HG03378 (cell line): ENCODE results near the gene OSBPL6.
"Not testable (repeated sequence)": the region's sequence is repeated elsewhere in the genome, so short reads cannot be mapped to it uniquely, and the experiment has no call there.

ENCODE experiments used
- ATAC-seq: cut with Tn5 transposase; IDR thresholded peaks from one replicate; pipeline ENCODE4 v1.9.1; 2021; ENCODE audit warnings: mild to moderate bottlenecking, moderate library complexity; ENCODE audit not compliant: unreplicated experiment

Gene OSBPL6

DNA sequence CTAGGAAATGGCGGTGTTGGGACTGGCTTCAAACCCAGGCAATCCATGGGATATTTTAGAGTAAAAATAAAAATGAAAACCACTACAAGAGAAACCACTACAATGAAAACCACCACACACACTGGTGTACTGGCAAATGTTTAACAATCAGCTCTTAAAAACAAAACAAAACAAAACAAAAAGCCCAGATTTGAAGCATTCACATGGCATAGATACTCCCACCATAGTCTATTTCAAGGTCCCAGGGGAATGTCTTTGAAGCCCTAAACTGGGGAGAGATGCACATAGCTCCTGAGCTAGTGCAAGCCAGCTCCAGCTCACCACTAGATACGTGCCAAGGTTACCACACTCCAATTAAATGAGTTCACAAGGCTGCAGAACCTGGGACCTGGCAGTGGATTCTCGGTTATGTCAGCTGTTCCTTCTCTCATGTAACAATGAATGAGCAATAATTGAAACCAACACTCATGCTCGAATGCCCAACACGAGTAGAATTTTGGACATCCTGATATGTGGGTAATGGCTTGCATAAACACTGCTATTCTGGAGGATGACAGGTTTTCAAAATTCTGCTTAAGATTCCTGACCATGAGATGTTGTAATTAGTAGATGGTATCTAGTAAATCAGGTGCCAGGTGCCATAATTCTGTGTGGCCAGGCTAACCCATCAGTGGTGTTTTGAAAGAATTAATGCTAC is 102.2 kb downstream of the OSBPL6 start:
- no peak for ATAC-seq

DNA sequence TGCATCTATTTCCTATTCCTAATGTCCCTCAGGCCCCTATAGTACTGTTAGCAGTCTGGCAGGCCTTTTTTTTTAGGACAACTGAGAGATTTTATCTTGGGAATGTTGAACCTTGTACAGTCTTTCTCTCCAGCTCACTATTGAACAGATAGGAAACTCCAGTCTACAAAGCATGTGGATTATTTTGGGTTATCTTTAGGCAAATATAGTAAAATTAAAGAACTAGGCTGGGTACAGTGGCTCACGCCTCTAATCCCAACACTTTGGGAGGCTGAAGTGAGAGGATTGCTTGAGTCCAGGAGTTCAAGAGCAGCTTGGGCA is 102.7 kb downstream of the OSBPL6 start:
- ATAC-seq = no peak

DNA sequence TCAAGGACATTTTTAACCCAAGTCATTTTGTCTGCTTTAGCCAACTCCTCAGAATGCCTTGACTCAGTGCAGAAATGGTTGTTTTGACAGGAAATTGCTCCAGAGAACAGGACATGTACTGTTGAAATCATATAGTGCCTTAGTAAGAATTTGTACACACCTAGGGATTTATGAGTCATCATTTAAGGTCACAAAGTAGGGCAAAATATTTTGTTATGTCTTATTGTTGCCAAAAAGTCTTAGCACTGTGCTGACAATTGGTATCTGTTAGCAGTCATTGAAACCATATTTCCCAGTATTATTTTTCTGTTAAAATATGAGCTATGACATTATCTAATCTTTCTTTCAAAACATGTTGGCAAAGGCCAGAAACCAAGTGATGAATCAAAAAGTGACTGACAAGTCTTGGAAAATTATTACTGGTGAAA is 104.5 kb downstream of the OSBPL6 start:
- no peak for ATAC-seq

DNA sequence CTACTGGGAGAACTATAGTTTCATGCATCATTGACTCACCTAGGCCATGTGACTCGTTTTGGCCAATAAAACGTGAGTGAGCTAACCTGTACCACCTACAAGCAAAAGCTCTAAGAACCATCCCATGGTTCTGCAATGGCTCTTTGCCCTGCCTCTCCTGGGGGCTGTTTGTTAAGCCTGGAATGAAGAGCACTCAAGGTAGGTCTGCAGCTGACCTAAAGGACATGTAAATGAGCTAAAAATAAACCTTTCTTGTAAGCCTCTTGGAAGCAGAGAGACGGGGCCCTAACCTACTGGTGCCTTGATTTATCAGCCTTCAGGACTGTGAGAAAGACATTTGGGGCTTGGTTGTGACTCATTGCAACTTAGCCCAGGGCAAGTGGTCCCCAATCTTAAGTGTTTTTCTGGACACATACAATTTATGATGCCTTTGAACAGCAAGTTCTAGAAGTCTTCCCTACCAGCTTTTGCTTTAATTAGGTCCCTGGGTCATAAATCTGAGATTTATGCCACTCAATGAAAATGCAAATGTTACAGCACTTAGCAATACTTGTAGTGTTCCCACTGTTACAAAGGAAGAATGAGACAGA is 107.4 kb downstream of the OSBPL6 start:
- no peak for ATAC-seq

DNA sequence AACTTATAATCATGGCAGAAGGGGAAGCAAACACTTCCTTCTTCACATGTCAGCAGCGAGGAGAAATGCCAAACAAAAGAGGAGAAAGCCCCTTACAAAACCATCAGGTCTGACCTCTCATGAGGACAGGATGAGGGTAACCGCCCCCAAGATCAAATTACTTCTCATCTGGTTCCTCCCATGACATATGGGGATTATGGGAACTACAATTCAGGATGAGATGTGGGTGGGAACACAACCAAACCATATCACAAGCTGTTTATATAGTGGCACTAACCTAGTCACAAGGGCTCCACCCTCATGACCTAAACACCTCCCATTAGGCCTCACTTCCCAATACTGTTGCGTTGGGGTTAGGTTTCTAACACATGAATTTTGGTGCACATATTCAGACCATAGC is 110.0 kb downstream of the OSBPL6 start:
- no peak for ATAC-seq

DNA sequence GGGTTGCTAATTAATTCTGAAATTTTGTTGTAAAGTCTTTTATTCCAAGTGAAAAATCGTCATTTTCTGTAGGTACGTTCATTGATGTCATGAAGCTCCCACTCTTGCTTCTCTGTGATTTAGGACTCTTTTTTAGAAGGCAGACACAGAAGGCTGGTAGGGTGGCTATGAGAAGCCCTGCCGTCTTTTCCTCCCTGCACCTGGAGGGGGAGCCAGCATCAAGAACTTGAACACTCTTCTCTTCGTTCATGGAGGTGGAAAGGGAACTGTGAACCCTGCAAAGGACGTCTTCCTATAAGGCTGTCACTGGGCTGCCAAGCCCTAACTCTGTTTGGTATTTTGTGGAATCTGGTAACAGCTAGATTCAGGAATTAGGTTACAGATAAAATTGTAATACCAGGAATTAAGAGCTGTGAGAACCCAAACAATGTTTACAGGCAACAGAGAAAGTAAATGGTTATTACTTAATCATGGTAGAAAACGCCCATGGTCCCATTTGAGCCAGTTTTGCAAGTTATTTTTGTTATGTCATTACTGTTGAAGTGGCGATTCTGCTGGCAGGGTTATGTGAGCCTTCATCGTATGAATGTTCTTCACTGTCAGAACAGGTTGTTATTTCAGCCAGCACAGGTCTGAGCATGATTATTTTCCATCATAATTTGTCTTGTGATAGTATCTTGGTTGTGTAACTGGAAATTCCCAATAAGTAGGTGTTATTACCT is 112.2 kb downstream of the OSBPL6 start:
- ATAC-seq = peak; percentile 75

DNA sequence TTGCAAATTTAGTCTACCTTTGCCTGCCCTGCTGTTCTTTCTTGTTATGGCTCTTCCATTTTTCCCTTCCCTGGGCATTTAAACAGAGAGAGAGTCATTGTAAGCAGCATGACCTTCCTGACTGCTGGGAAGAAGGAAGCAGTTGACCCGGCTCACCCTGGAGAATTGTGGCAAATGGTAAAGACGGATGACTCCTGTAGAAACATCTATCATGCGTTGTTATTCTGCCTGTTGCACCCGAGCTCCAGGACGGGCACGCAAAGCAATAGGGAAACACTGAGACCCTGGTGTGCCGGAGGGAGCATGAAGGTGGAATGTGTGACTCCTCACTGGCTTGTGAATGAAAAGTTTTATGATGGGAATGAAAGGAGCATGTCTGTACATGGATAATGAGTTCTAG is 113.3 kb downstream of the OSBPL6 start:
- ATAC-seq = no peak

DNA sequence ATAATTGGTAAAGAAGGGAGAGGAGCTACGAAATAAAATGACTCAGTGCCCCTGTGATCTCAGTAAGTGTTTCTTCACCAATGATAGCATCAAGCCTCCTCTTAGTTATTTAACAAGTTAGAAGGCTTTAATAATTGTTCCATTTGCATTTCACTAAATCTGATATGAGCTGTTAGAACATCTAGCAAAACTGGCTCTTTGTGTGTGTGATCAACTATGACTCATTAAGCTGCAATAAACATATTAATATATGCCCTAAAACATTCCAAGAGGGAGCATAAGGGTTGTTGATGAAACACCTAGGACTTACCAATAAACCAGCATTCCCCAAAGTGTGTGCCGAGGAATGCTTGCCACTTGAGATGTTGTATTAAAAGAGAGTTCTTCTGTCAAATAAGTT is 115.2 kb downstream of the OSBPL6 start:
- no peak for ATAC-seq

DNA sequence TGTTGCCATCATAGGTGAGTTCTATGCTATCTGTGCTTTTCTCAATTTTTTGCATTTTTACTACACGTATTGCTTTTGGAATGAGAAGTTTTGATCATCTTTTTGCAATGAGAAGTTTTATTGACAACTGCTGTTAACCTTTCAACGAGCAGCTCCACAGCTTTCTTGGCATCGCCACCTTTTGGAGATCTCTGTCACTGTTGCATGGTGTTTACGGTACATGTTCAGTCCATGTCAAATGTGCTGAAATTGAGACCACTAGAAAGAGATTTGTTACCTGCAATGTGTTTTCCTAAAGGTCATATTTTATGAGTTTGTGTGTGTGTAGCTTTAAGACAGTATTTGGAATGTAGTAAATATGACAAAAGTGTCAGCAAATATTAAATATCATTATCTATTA is 120.8 kb downstream of the OSBPL6 start:
- no peak for ATAC-seq

DNA sequence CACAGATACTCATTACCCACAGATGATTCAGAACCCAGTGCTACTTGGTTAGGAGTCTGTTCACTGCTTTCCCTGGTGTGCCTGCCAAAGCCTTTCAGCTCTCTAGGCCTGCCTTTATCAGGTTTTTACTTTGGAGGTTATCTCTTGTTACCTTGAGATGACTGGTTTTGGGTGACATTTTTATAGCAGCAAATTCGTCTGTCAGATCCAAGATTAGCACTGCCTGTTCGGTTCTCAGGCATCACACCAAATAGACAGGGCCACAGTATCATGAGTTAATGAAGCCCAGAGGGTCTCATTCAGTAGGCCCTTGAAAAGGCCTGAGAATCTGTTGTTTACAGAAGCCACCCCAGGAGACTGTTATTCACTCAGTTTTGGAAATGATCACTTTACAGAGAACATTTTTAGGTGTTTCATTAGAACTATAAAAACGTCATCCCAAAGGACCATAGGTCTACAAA is 121.2 kb downstream of the OSBPL6 start:
- no peak for ATAC-seq

DNA sequence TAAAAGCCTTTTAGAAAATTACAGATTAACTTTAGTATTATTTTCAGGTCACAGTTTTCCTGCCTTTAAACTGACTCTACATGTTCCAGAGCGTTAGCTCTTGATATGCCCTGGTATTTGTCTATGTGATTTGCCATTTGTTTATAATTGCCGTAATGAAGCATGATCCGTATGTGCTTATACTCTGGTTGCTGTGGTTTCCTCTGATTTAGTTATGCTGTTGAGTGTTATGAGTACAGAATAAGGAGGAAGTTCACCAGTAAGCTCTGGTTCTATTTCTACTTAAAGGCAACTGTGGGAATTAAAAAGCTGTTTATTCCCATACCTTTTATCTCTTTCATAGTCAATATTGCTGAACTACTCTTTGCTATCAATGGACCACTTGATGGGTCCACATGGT is 123.5 kb downstream of the OSBPL6 start:
- ATAC-seq = no peak

DNA sequence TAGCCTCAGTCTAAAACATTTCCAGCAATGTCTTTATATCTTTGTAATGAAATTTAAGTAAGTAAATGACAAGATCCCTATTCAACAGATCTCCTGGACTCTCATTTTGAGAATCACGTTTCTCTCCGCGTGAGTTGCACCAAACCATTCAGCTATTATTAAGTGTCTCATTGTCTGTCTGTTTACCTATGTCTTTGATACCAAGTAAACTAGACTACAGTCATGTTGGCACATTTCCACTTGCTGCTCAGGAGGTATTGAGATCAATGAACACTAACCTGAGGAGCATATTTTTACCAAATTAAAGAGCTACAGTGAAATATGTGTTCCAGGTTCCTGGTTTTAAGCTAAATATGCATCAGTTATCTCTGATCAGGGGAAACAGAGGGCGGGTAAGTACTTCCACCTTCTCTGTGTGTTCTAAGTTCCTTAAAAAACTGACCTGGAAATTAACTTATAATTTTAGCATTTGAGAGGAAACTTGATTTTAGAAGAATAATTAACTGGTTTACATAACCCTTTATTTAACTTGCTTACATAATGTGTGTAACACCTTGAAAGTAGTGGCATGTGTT is 125.8 kb downstream of the OSBPL6 start:
- ATAC-seq = no peak

DNA sequence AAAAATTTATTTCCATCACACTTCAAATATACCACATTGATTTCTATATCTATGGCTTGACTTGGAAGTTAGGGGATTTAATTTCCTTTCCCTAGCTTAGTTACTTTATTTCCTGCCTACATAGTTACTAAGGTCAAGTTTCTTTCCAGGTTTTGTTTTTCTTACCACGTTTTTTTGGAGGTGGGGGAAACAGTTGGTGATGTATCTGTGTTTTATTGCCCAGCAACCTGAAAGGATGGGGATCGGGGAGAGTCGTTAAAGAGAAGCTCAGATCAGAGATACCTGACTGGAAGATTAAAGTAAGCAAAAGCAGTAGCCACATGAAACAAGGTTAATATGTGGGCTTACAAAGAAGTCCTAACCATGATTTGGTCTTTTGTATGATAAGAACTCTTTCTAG is 127.8 kb downstream of the OSBPL6 start:
- no peak for ATAC-seq

DNA sequence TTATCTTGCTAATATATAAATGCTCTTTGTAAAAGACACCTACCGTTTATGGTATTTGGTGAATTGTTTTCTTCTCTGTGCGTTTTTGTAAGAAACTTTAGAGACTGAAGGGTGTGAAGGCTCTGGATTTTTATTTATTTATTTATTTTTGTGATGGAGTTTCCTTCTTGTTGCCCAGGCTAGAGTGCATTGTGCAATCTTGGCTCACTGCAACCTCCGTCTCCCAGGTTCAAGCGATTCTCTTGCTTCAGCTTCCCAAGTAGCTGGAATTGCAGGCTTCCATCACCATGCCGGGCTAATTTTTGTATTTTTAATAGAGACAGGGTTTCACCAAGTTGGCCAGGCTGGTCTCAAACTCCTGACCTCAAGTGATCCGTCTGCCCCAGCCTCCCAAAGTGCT is 129.0 kb downstream of the OSBPL6 start:
- not testable (repeated sequence) for ATAC-seq

DNA sequence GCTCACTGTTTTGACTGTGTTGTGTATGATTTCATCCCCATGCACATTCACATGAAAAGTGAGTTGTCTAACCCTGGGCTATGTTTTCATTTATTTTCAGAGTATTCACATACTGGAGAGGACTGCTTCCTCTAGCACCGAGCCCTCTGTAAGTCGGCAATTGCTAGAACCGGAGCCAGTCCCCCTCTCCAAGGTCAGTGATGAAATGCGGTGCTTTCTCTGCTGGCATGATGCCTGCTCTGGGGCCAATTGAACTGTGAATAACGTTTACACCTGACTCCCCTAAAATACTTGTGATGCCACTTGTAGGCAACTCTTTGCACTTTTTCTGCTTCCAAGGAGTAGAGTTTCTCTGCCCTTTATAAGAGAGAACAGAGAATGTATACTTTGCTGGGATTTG is 129.8 kb downstream of the OSBPL6 start:
- no peak for ATAC-seq

DNA sequence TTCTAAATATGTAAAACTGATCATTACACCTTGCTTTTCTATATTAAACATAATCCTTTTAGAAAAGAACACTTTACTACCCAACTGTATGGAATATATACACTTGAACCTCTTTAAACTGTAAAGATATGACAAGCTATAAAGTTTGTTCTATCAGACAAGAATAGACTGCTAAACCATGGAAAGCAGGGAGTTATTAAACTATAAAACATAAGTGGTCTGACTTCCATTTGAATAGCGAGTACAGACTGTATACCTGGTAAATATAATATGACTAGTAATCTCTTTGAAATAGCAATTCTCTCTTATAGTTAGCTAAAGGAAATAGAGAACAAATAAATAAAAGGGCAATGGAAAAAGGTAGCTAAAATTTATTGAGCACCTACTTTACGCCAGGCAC is 131.0 kb downstream of the OSBPL6 start:
- no peak for ATAC-seq

DNA sequence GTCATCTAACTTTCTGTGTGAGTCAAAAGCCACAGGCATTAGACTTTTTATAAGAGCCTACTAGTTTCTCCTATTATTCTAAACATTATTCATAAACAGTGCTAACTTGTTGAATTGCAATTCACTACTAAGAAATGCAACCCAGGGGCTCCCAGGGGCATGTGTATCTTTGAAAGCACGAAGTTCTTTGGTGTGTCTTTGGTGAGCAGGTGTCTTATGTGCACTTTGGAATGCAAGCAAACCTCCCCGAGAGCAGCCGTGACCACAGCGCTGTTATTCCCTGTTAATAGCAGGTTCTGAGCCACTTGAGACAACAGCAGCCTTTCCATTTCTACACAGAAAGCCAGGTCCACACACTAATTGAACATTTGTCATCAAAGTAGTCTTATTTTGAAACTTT is 133.2 kb downstream of the OSBPL6 start:
- ATAC-seq = no peak

DNA sequence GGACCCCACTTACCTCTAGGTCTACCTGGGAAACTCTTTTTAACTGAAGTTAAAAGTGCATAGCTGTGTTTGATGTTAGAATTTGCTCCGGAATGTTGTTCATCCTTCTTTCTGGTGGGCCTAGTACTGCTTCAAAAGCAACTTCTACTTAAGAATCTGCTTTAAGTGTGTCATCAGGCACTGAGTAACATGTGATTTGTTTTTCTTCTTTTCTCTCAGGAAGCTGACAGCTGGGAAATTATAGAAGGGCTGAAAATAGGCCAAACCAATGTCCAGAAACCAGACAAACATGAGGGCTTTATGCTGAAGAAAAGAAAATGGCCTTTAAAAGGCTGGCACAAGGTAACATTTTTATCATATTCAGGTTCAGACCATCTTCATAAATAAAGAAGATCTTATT is 133.7 kb downstream of the OSBPL6 start:
- ATAC-seq = no peak

DNA sequence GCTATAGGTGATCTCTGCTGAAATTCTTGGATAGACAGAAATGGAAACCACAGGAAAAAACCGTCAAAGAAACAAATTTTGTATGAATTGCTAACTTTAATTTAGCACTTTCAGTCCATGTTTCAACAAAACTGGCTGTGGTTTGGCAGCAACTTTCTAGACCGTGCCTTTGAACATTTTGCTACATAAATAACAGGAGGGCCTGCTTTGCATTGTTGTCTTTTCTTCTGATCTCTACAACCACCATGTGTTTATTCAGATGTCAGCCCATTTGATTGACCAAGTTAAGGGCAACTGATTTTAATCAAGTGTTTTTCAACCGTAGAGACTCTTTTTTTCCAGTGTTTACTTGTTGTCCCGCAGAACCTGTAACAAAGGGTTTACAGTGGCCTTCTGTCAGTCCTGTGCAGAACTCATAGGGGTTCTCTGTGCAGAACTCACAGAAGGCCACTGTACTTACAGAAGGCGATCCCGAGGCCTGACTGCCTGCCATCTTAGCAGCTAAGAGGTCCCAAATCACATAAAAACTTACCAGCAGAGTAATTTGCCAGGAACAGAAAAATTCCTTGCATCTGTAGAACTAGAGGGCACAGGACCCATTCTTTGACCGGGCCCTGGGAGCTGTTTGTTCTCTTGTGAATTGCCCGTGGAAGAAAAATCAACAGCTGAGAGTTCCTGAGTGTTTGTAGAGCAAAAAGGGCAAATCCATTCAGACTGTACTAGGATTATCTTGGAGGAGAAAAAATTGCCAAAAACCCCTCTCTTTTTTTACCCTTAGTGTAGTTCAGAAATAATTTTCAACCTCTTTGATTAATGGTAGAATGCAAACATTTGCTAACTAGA is 136.1 kb downstream of the OSBPL6 start:
- no peak for ATAC-seq

DNA sequence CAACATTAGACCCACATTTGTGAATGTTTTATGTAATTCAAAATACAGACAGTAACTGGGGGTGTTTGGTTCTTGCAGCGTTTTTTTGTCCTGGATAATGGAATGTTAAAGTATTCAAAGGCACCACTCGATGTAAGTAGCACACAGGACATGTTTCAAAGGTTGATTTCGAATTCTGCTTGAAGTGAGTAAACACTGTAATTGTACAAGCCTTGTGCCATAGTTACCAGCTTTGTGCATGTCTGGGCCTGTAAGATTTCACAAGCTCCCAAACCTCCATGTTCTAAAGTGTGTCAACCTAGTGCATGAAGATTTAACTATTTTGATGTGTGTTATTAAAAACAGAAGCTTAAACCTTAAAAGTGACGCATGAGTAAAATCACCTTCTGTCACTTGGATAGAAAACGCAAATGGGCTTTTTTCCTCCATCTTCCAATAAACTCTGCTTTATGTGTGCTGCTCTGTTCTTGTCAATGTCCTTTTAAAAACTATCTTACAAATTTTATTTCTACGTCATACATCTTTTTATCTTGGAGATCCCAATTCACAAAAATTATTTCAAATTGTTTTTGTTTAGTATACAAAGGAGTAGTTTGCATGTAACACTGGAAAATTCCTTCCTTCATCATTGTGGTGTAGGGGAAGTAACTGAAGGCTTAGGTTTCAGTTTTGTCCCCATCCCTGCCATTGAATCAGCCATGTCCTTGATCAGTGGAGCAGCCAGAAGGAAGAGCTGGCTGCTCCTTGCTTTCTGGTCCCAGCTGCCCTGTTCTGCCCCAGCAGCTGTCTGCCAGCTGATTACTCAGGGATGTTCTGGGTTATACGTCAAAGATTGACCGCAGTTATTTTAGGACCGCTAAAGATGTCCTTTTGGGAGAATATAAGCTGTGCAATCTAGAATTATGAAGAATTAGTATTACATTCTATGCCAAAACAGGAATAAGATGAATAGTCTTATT is 137.4 kb downstream of the OSBPL6 start:
- ATAC-seq = no peak
